CD4-positive, alpha-beta T cell treated with Interleukin-1 beta for 1 hour (primary cell): Measurements from ENCODE around the gene CTSH.
A peak's percentile ranks its signal among the peaks of the same experiment; 100 is the strongest.

Experiments
- DNase-seq, 2 donors: peaks; one replicate each; pipeline ENCODE4 v3.0.0-alpha.2; 2020 to 2022

CTSH gene, protein sequence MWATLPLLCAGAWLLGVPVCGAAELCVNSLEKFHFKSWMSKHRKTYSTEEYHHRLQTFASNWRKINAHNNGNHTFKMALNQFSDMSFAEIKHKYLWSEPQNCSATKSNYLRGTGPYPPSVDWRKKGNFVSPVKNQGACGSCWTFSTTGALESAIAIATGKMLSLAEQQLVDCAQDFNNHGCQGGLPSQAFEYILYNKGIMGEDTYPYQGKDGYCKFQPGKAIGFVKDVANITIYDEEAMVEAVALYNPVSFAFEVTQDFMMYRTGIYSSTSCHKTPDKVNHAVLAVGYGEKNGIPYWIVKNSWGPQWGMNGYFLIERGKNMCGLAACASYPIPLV

DNA sequence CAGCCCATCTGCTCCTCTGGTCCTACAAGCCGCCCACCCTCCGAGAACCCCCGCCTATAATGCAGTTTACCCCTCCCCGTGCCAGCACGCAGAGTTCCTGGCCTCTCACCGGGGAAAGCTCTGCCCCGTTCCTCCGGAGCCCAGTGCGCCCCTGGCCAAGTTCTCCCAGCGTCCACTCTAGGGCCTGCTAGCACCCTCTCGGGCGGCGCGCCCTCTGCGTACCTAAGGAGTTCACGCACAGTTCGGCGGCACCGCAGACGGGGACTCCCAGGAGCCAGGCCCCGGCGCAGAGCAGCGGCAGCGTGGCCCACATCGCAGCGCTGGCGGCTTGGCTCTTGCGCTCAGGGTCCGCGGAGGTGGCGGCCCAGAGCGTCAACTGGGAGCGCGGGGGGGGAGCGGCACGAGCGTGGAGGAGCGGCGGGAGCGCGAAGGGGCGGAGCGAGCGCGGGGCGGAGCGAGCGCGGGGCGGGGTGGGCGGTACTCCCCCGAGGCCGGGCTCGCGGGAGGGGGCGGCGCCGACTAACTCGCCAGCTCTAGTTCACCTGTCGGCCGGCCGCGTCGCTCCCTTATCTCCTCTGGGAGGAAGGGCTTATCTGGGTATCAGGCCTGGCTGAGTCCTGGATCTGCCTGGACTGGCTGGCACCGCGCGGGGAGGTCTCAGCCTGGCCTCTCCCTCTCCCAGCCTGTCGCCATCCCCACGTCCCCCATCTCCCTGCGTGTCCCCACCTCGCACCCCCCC, at the start of gene CTSH:
Gene CTSH, minus strand, starts transcription at position 378 of the 739 bp plus-strand sequence. Its CDS starts 65 bp downstream, at position 313.
- DNase-seq: peak; percentile 83 to 84

GRCh38 chr15:78993931-78994530, 49.2 kb upstream of the CTSH start:
- no peak for DNase-seq

DNA sequence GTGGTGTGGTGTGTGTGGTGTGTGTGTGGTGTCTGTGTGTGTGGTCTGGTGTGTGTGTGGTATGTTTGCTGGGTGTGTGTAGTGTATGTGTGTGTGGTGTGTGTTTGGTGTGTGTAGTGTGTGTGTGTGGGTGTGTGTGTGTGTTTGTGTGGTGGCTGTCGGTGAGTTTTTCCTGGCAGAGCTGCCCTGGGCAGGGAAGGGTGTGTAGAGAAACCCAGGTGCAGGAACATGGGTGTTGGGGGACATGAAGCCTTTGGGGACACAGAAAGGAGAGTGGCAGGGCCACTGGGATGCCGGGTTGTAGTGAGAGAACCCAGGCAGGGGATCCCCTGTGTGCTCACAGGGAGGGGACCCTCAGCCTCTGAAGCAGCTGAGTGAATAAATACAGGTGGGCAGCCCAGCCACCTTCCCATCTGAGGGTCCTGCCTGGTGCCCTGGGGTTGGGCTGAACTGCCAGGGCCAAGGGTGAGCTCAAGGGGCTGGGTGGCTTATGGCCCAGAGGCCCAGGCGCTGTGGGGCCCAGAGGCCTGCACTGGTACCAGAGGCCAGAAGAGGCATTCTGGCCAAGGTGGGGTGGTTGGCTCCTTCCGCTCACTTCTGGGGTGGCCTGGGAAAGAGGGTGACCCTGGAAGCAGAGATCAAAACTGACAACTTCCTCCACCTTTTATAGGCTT, 48.5 kb upstream of the CTSH start:
- no peak for DNase-seq

GRCh38 chr15:78992416-78993256, 47.8 kb upstream of the CTSH start:
- no peak for DNase-seq

DNA sequence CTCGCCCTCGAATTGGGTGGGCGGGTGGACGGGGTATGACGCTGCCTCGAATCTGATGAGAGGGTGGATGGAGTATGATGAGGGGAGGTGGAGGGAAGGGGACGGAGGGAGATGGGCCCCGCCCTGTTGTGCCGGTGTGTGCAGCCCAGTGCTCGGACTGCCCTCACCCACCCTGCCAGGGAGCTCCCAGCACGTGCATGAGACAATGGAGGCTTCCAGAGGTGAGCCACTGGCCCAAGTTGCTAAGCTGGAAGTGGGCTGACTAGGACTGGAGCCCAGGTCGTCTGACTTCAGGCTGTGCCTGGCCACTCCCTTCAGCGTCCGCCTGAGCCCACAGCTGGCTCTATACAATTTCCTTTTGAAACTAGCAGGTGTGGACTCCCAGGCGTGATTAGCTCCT, 47.0 kb upstream of the CTSH start:
- DNase-seq: no peak

- no peak for DNase-seq
Observed at GRCh38 chr15:78991476-78991875, 46.6 kb upstream of the CTSH start.

- DNase-seq: no peak
Observed at GRCh38 chr15:78990278-78990677, 45.4 kb upstream of the CTSH start.

- DNase-seq: no peak
Observed at GRCh38 chr15:78989701-78990240, 44.9 kb upstream of the CTSH start.

- peak in 1 of 2 donors; percentile 71 for DNase-seq
Observed at GRCh38 chr15:78988361-78988911, 43.6 kb upstream of the CTSH start.

DNA sequence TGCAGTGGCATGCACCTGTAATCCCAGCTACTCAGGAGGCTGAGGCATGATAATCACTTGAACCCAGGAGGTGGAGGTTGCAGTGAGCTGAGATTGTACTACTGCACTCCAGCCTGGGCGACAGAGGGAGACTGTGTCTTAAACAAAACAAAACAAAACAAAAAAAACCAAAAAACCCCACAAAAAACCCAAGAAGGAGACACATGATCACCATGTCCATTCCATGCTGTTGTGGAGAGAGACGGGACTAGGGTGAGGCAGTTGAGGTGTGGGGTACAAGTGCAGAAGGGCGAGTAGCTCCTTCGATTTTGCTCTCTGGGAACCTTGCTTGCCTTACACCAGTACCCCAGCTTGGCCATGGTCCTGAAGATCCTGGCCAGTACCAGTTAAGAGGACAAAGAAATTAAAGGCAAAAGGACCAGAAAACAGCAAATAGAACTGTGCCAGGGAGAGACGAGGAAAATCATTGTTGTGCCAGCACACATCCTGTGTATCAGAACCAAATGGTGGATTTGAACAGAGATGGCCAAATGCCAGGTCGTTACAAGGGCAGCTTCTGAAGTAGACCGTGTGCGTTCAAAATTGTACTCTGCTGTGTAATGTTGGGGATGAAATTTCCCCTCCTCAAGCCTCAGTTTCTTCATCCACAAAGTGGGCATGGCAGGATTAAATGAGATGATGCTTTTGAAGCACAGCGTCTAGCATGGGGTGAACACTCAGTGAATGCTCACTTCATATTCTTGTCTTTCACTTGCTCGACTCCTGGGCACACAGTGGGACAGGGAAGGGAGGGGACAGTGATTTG, 42.9 kb upstream of the CTSH start:
- no peak for DNase-seq

GRCh38 chr15:78985859-78986475, 41.1 kb upstream of the CTSH start:
- no peak for DNase-seq

- DNase-seq: no peak
Observed at GRCh38 chr15:78984041-78984440, 39.2 kb upstream of the CTSH start.

- DNase-seq: no peak
Observed at GRCh38 chr15:78983146-78983918, 38.5 kb upstream of the CTSH start.

DNA sequence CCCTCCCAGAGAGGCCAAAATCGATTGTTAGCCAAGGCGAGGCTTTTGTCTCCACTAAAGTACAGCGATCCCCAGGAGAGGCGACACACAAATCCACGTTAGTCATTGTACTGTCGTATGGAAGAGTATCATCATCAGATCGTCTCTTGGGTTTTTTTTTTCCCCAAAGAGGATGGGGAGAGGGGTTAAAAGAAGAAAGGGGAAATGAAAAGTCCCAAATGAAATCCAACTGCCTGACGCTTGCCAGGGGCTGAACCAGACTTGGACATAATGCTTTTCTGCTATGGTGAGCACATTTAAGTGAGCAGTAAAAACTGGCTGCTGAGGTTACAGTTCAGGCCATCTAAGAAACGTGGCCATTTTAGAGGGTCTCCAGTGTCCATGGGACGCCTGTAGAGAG, 37.9 kb upstream of the CTSH start:
- no peak for DNase-seq

DNA sequence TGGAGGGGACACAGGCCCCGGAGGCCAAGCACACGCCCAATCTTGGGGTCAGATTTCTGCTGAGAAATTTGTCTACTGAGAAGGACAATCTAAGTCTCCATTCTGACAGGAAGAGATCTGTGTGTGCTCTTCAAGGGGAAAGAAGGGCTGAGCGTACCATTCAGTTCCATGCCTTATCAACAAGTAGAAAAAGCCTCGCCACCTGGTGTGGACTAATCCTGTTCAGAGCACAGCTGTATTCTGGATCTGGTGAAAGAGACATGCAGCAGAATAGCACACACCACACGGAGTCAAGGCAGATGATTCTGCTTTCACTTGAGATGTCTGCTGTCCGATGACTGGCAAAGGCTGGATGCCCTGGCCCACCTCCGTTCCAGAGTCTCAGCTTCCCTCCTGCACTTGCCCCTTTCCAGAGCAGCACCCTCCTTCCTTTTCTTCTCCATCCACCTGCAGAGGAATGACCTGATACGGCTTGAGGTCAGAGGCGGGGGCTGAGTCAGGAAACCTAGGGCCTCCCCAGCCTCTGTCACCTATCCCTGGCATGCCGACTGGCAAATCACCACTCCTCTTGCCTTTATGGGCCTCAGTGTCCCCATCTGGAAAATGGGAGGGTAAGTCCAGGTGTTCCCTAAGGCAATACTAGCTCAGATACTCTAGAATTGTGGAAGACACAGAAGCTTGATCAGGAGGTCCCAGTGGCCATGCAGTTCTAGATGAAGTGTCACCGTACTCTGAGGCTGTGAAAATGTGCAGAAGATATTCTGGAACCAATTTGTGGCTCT, 36.9 kb upstream of the CTSH start:
- DNase-seq: no peak

GRCh38 chr15:78979456-78980320, 34.8 kb upstream of the CTSH start:
- peak in 1 of 2 donors; percentile 40 for DNase-seq

GRCh38 chr15:78978601-78979179, 33.8 kb upstream of the CTSH start:
- DNase-seq: no peak
